Right lobe of liver (tissue), 4 donors: ENCODE data around the gene SUGCT.

Experiments used
- CTCF ChIP-seq, 4 donors: fragments of 200-600 bp in 3 of 4; fragments of 450-650 bp in 1 of 4; IDR thresholded peaks; one replicate each; pipeline versions ENCODE4 v1.5.1 to v1.8.0; 2016 to 2022; ENCODE audit warnings: antibody characterized with exemption in 4 of 4, mild to moderate bottlenecking in 2 of 4
- POLR2A ChIP-seq: fragments of 450-650 bp; IDR thresholded peaks from one replicate; pipeline ENCODE4 v1.6.1; 2017; ENCODE audit warnings: antibody characterized with exemption, mild to moderate bottlenecking
- donor health status: DM: no; HTN: no; CAD: no.
- donor health status: DM: no; HTN: no; CAD: no.
- donor health status: DM: no; HTN: yes; CAD: no.

DNA sequence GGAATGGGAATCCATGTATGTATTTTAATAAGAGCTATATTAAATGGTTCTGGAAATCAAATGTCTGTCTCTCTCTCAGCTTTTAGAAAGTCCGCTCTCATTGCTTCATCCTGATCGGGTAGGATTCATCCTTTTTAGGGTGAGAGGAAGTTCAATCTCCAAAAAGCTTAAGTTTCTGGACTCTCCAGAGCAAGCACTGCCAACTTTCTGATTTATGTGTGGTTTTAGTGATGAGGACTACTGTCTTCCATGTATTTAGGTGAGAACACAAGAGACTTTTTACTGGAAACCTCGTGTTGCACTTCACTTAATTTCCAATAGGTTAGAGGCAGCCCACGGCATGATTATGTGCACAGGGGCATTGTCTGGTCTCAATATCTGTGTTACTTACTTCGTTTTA, 267.9 kb downstream of the SUGCT start:
- TF ChIP-seq POLR2A (no peak), CTCF (IDR thresholded peaks at IDR 0.05) (no peak)
